Measurements from ENCODE around the gene TBC1D1.

GRCh38 chr4:38125816-38126215, 234.9 kb downstream of the TBC1D1 start:
- TF ChIP-seq POU6F1 (CRISPR knock-in tag; IDR thresholded peaks at IDR 0.05; ENCODE audit: borderline replicate concordance, low read depth) (no peak), ZC3H10 (CRISPR knock-in tag; IDR thresholded peaks at IDR 0.05) (no peak), GLIS3 (CRISPR knock-in tag; IDR thresholded peaks at IDR 0.05) (no peak)
